ENCODE data around the gene HOXC9.

Gene HOXC9

GRCh38 chr12:53987787-53988230, 12.2 kb upstream of the HOXC9 start:
- TF ChIP-seq SIN3A (IDR thresholded peaks at IDR 0.05; ENCODE audit: borderline replicate concordance, insufficient read depth, low read length) (no peak), TAF1 (IDR thresholded peaks at IDR 0.05; ENCODE audit: borderline replicate concordance, insufficient read depth, low read length) (no peak), REST (IDR thresholded peaks at IDR 0.05; ENCODE audit: insufficient read depth in 1 of 2, low read depth in 2 of 2, low read length in 2 of 2) (no peak), FOXP2 (optimal IDR thresholded peaks at IDR 0.05; ENCODE audit: borderline replicate concordance, extremely low read depth, extremely low read length, insufficient read depth) (no peak), POLR2AphosphoS5 (IDR thresholded peaks at IDR 0.05; ENCODE audit: low read depth, low read length) (no peak)

DNA sequence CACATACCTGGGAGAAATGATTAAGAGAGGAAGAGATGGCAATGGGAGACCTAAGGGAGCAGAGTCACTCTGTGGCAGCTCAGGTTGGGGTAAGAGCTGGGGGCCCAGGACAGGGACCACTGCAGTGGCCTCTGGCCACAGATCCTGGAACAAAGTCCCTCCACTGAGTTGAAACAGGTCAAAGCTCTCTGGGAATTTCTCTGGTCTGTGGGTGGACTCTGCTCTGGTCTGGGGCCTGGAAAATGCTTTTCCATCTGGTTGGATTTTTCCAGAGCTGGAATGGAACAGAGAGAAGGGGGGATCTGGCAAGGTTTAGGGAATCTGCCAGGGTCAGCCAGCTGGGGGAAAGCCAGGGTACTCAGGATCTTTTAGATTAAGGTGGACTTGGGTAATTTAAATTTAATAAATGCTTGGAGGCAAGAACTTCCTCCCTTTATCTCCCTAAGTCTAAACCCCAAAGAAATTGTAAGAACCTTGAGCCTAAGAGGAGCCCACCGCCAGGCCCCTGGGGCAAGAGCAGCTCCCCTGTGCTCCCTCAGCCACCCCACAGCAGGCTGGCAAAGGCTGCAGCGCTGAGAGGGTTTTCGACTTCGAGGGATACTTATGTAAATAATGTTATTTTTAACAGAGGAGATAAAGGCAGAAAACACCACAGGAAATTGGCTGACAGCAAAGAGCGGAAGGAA, 11.3 kb upstream of the HOXC9 start:
- no peak for TF ChIP-seq POLR2AphosphoS5 (IDR thresholded peaks at IDR 0.05; ENCODE audit: low read depth, low read length)
- TF ChIP-seq FOXP2 (optimal IDR thresholded peaks at IDR 0.05; ENCODE audit: borderline replicate concordance, extremely low read depth, extremely low read length, insufficient read depth) = no peak
- no peak for TF ChIP-seq SIN3A (IDR thresholded peaks at IDR 0.05; ENCODE audit: borderline replicate concordance, insufficient read depth, low read length)
- no peak for TF ChIP-seq REST (IDR thresholded peaks at IDR 0.05; ENCODE audit: insufficient read depth in 1 of 2, low read depth in 2 of 2, low read length in 2 of 2)
- no peak for TF ChIP-seq TAF1 (IDR thresholded peaks at IDR 0.05; ENCODE audit: borderline replicate concordance, insufficient read depth, low read length)

- no peak for TF ChIP-seq REST (IDR thresholded peaks at IDR 0.05; ENCODE audit: insufficient read depth in 1 of 2, low read depth in 2 of 2, low read length in 2 of 2)
- no peak for TF ChIP-seq FOXP2 (optimal IDR thresholded peaks at IDR 0.05; ENCODE audit: borderline replicate concordance, extremely low read depth, extremely low read length, insufficient read depth)
- no peak for TF ChIP-seq TAF1 (IDR thresholded peaks at IDR 0.05; ENCODE audit: borderline replicate concordance, insufficient read depth, low read length)
- TF ChIP-seq POLR2AphosphoS5 (IDR thresholded peaks at IDR 0.05; ENCODE audit: low read depth, low read length) = no peak
- no peak for TF ChIP-seq SIN3A (IDR thresholded peaks at IDR 0.05; ENCODE audit: borderline replicate concordance, insufficient read depth, low read length)
These were observed 10.5 kb upstream of the HOXC9 start for GRCh38 chr12:53989227-53990113.

DNA sequence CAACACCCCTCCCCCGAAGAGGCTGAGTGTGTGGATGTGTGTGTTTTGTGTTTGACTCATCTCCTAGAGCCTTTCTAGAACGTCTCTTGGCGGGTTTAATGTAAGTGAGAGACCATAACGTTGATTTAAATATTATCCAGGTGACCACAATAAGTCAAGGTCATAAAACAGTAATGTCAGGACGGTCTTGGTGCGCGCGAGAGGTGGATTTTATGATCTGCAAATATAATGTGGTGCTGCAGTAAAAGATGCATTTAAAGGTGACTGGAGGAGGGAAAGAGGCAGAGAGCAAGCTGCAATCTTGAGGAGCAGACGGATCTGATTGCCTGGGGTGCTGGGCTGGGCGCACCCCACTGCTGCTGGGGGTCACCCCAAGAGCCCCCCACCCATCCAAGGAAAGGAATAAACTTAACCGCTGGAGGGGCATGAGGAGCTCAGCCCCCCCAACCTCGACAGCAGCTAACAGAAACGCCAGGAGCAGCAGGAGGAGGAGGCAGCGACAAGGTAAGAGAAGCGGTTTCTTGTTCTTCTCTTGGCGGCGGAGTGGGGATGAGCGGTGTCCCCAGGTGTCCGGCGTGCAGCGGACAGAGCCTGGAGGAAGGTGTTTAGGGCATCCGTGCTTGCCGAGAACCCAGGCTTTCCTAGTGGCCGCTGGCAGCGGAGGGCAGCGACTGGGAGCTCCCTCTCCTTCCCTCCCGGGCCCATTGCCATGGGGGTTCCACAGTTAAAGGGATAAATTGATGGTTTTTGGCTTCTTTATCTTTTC, 9.5 kb upstream of the HOXC9 start:
- TF ChIP-seq SIN3A (IDR thresholded peaks at IDR 0.05; ENCODE audit: borderline replicate concordance, insufficient read depth, low read length) (no peak), POLR2AphosphoS5 (IDR thresholded peaks at IDR 0.05; ENCODE audit: low read depth, low read length) (no peak), REST (IDR thresholded peaks at IDR 0.05; ENCODE audit: insufficient read depth in 1 of 2, low read depth in 2 of 2, low read length in 2 of 2) (no peak), FOXP2 (optimal IDR thresholded peaks at IDR 0.05; ENCODE audit: borderline replicate concordance, extremely low read depth, extremely low read length, insufficient read depth) (no peak), TAF1 (IDR thresholded peaks at IDR 0.05; ENCODE audit: borderline replicate concordance, insufficient read depth, low read length) (no peak)

All from PFSK-1 (cell line).